ENCODE results near the gene EPN2. TPM values are rescaled to one million over a fixed set of nuclear protein-coding genes. Genes with fewer than 3 reads are reported as not detected.
A peak's percentile ranks its signal among the peaks of the same experiment; 100 is the strongest.

The EPN2 gene
- total and polyA plus RNA-seq, 12 donors, result 12.0 to 53.8 (median 22.5) TPM

DNA sequence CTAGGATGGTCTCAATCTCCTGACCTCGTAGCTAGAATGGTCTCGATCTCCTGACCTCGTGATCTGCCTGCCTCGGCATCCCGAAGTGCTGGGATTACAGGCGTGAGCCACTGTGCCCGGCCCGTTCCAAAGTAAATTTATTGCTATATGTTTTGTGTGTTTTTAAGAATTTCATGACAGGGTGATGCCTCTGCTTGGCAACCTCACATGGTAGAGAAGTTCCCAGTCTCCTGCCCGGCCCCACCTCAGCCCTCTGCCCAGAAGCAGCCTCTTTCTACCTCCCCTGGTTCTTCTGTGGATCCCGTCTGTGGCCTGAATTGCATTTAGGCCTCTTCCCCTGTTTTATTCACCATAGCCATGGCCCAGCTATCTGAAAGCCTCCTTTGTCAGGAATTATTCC lies 70.4 kb downstream of the EPN2 start:
- Histone ChIP-seq H3K4me3 (no peak overlapping the region), H3K4me1 (replicated peaks in 1 of 2) (peaks cover 10 to 35% of the 10 kb centered on the region in 2 donors), H3K27me3 (no peaks in the 10 kb centered on the region), H3K9me3 (replicated peaks in 1 of 3) (no peaks in the 10 kb centered on the region), H3K27ac (no peak overlapping the region), H3K36me3 (replicated peaks in 1 of 2) (peaks cover 0 to 10% of the 10 kb centered on the region in 2 donors)
- intact Hi-C loops (cut with DNase I), result no loop called here
- TF ChIP-seq POLR2A (IDR thresholded peaks at IDR 0.05), result no peak
- TF ChIP-seq, protein P1, sequence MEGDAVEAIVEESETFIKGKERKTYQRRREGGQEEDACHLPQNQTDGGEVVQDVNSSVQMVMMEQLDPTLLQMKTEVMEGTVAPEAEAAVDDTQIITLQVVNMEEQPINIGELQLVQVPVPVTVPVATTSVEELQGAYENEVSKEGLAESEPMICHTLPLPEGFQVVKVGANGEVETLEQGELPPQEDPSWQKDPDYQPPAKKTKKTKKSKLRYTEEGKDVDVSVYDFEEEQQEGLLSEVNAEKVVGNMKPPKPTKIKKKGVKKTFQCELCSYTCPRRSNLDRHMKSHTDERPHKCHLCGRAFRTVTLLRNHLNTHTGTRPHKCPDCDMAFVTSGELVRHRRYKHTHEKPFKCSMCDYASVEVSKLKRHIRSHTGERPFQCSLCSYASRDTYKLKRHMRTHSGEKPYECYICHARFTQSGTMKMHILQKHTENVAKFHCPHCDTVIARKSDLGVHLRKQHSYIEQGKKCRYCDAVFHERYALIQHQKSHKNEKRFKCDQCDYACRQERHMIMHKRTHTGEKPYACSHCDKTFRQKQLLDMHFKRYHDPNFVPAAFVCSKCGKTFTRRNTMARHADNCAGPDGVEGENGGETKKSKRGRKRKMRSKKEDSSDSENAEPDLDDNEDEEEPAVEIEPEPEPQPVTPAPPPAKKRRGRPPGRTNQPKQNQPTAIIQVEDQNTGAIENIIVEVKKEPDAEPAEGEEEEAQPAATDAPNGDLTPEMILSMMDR (IDR thresholded peaks at IDR 0.05), result no peak
- 94 to 99% (median 97%) methylated on average over 4 to 10 of the region's 10 CpGs for WGBS, 4 donors
- no peak for DNase-seq

DNA sequence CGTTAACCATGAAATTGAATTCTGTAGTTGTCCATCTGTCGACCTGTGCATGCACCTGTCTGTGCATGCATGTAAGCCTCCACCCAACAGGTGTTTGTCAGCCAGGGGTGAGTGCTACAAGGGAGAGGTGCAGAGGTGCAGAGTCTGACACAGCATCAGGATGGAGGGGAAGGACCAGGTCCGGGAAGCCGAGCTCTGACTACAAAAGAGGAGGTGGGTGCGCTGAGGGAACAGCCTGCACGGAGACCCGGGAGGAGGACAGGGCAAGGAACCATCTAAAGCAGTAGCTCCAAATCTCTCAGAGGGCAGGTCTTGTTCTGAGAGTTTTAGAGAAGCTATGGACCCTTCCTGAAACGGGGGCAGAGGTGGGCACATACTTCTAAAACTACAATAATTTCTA lies 71.2 kb downstream of the EPN2 start:
- peaks cover 0 to 18% of the 10 kb centered on the region in 2 donors for H3K36me3 ChIP-seq (replicated peaks in 1 of 2)
- H3K4me1 ChIP-seq (replicated peaks in 1 of 2), result peaks cover 10 to 26% of the 10 kb centered on the region in 2 donors
- H3K4me3 ChIP-seq, result no peak overlapping the region
- no peak for DNase-seq
- no peak for TF ChIP-seq POLR2A (IDR thresholded peaks at IDR 0.05)
- TF ChIP-seq, protein P1 (IDR thresholded peaks at IDR 0.05), result no peak
- H3K27ac ChIP-seq, result no peak overlapping the region
- H3K9me3 ChIP-seq (replicated peaks in 1 of 3), result no peaks in the 10 kb centered on the region
- 91 to 95% (median 92%) methylated on average over 8 of the region's 8 CpGs for WGBS, 4 donors
- H3K27me3 ChIP-seq, result no peaks in the 10 kb centered on the region
- intact Hi-C loops (cut with DNase I), result no loop called here

DNA sequence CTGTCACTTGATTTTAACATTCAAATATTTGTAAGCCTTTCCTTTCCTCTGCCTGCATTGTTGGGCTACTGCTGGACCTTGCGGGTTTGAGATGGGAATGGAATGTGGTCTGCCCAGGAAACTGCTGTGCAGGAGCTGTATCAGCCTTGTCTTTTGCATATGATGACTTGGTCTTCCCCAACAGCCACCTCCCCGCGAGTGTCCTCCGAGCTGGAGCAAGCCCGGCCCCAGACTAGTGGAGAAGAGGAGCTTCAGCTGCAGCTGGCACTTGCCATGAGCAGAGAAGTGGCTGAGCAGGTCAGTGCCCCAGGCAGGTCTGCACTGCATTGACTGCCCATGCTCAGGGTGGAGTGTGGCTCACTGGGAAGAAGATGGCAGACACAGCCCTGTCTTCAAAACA lies 72.5 kb downstream of the EPN2 start:
- intact Hi-C loops (cut with DNase I), result no loop called here
- Histone ChIP-seq H3K27ac (no peak overlapping the region), H3K9me3 (replicated peaks in 1 of 3) (no peaks in the 10 kb centered on the region), H3K4me3 (no peak overlapping the region), H3K27me3 (no peaks in the 10 kb centered on the region), H3K4me1 (replicated peaks in 1 of 2) (peaks cover 0 to 13% of the 10 kb centered on the region in 2 donors), H3K36me3 (replicated peaks in 1 of 2) (peaks cover 0 to 29% of the 10 kb centered on the region in 2 donors)
- 86 to 98% (median 90%) methylated on average over 4 to 5 of the region's 5 CpGs for WGBS, 4 donors
- peak in 1 of 7 donors; percentile 10 for DNase-seq
- TF ChIP-seq POLR2A (IDR thresholded peaks at IDR 0.05), result no peak
- TF ChIP-seq, protein P1 (IDR thresholded peaks at IDR 0.05), result no peak

DNA sequence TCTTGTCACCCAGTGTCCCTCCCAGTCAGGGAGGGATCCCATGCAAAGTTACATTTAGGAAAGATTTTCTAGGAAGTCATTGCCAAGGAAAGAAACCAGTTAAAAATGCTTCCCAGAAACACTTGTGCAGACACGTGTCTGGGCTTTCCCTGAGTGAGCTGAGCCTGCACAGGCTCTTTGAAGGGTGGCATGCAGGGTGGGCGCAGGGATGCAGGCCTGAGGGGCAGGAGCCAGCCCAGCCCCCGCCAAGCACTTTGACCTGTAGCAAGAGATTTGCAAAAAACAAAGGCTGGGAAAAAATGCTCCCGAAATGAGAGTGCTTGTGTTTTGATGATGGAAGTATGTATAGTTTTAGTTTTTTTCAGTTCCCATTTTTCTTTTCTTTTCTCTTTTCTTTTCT lies 73.0 kb downstream of the EPN2 start:
- H3K36me3 ChIP-seq (replicated peaks in 1 of 2), result peaks cover 0 to 32% of the 10 kb centered on the region in 2 donors
- H3K4me3 ChIP-seq, result no peak overlapping the region
- H3K4me1 ChIP-seq (replicated peaks in 1 of 2), result peaks cover 0 to 10% of the 10 kb centered on the region in 2 donors
- TF ChIP-seq, protein P1 (IDR thresholded peaks at IDR 0.05), result no peak
- TF ChIP-seq POLR2A (IDR thresholded peaks at IDR 0.05), result no peak
- DNase-seq, result peak in 1 of 7 donors; percentile 7
- no peak overlapping the region for H3K27ac ChIP-seq
- H3K9me3 ChIP-seq (replicated peaks in 1 of 3), result no peaks in the 10 kb centered on the region
- intact Hi-C loops (cut with DNase I), result no loop called here
- H3K27me3 ChIP-seq, result no peaks in the 10 kb centered on the region
- WGBS, 4 donors, result 88 to 89% (median 89%) methylated on average over 4 of the region's 4 CpGs

Measured in adrenal gland (tissue), 12 donors.